ENCODE measurements around the gene APOL6.
"Not testable (repeated sequence)": the region's sequence is repeated elsewhere in the genome, so short reads cannot be mapped to it uniquely, and the experiment has no call there.

APOL6 gene

DNA sequence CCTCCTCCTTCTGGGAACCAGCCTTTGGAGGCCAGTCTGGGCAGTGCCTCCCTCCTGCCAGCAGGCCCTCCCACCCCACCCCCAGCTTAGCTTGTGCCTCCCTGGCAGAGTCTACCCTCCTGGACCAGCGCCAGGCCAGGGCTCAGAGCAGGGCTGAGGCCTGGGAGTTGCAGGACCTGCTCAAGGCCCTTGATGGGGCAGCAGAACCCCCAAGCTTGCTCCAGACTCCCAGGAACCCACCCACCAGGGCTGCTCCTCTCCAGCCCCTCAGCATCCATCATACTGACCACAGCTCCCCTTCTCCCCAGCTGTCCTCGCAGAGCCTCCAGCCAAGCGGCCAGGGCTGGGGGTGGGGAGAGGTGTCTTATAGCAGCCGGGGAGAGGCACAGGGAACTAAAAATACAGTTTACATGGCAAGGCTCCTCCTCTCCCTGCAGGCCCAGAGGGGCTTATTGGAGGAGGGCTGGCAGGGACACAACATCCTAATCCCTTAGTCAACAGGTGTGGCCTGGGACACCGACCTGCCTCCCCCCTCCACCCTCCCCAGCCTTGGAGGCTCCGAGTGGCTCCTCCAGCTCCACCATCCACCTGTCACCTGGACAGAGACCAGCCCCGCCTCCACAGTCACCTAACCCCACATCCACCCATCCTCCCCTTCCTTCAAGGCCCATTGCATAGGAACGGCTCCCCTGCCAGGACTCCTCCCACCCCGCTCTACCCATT, 25.9 kb upstream of the APOL6 start:
- DNase-seq (ENCODE audit: low read depth): peak; percentile 100
- TF ChIP-seq CTCF (IDR thresholded peaks at IDR 0.05; ENCODE audit: control insufficient read depth, extremely low read depth, insufficient read depth): no peak
- peak overlapping the region; percentile 36 for H3K4me3 ChIP-seq (ENCODE audit: low read depth, low read length)

DNA sequence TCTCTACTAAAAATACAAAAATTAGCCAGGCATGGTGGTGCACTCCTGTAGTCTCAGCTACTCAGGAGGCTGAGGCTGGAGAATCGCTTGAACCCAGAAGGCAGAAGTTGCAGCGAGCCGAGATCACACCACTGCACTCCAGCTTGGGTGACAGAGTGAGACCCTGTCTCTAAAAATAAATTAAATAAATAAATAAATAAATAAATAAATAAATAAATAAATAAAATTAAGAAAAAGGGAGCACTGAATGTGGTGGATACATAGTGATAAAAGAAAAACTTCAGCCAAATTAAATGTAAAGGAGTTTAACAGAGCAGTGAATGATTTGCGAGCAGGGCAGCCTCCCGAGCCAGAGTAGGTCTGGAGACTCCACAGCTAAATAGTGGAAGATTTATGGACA, 24.4 kb upstream of the APOL6 start:
- not testable (repeated sequence) for H3K4me3 ChIP-seq (ENCODE audit: low read depth, low read length); DNase-seq (ENCODE audit: low read depth)

- no peak for DNase-seq (ENCODE audit: low read depth)
- TF ChIP-seq CTCF (IDR thresholded peaks at IDR 0.05; ENCODE audit: control insufficient read depth, extremely low read depth, insufficient read depth): no peak
- H3K4me3 ChIP-seq (ENCODE audit: low read depth, low read length): no peak overlapping the region
Observed at GRCh38 chr22:35624547-35624946, 23.7 kb upstream of the APOL6 start.

GRCh38 chr22:35625763-35626432, 22.3 kb upstream of the APOL6 start:
- no peak for TF ChIP-seq CTCF (IDR thresholded peaks at IDR 0.05; ENCODE audit: control insufficient read depth, extremely low read depth, insufficient read depth)
- H3K4me3 ChIP-seq (ENCODE audit: low read depth, low read length): no peak overlapping the region
- no peak for DNase-seq (ENCODE audit: low read depth)

- peak; percentile 56 for TF ChIP-seq CTCF (IDR thresholded peaks at IDR 0.05; ENCODE audit: control insufficient read depth, extremely low read depth, insufficient read depth)
- peak overlapping the region; percentile 9; the same call in 1 of the 2 replicates for H3K4me3 ChIP-seq (ENCODE audit: low read depth, low read length)
- peak; percentile 7 for DNase-seq (ENCODE audit: low read depth)
Observed at GRCh38 chr22:35627267-35628041, 20.8 kb upstream of the APOL6 start.

DNA sequence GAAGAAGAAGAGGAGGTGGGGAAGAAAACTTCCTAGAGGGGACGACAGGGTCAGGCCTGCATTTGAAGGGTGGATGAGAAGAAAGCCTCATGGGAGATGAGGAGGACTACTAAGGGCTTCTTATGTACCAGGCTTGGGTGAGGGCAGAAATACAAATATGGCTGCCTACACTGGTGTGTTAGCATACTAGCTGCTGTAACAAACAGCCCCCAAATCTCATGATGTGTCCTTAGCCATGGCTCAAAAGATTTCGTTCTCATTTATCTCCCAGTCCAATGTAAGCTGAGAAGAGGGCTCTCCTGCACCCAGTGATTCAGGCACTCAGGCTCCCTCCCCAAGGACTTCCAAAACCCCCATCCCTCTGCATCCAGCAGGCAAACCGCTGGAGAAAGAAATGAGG, 19.5 kb upstream of the APOL6 start:
- no peak for DNase-seq (ENCODE audit: low read depth)
- no peak overlapping the region for H3K4me3 ChIP-seq (ENCODE audit: low read depth, low read length)
- TF ChIP-seq CTCF (IDR thresholded peaks at IDR 0.05; ENCODE audit: control insufficient read depth, extremely low read depth, insufficient read depth): no peak

Measured in LNCaP clone FGC (cell line).